SW480 (cell line): ENCODE data around the gene PTPN14.
A peak's percentile ranks its signal among the peaks of the same experiment; 100 is the strongest.

ENCODE experiments used
- DNase-seq: peaks from one replicate; pipeline ENCODE4 v3.0.0-alpha.2; 2016; ENCODE audit warnings: low spot score

The PTPN14 gene

GRCh38 chr1:214568328-214568727 is 16.9 kb upstream of the PTPN14 start:
- no peak for DNase-seq

- DNase-seq, result no peak
These were observed 16.1 kb upstream of the PTPN14 start for GRCh38 chr1:214567481-214567980.

DNA sequence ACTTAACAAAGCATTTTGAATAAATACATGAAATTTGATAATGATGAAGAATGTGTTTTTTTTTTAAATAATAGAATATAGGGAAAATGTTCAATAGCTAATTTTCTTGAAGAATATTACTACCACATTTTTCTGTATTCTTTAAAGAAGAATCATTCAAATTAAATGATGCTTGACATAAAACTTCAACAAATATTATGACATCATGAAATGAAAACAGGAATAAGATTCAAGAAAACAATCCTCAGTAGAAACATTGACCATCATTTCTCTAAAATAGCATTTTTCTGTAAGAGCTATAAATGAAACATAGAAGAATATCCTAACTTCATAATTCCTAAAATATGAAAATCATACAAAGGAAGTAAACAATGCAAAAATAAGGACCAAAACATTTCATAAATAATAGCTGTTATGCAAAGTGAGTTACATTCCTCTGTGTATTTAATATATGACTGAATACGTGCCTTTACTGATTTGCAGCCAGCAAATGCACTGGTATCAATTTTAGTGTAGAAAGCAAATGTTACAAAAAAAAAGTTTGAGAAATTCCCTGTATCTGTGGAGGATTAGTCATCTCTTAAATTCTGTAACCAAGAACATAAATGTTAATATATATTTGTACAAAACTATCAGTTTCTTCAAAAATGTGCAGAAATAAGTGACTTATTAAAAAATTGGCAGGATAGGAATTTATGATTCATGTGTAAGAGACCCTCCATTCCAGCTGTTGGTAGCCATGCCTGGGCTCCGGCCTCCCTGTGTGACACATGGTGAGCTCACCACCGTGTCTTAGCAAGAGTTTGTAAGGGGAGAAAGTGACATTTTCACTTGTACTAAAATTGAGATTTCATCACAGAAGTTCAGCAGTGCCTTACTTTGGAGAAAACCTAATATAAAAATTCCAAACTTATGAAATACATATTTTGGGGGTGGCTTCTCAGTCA is 15.0 kb upstream of the PTPN14 start:
- no peak for DNase-seq

- DNase-seq, result no peak
These were observed 13.9 kb upstream of the PTPN14 start for GRCh38 chr1:214565310-214565709.

DNA sequence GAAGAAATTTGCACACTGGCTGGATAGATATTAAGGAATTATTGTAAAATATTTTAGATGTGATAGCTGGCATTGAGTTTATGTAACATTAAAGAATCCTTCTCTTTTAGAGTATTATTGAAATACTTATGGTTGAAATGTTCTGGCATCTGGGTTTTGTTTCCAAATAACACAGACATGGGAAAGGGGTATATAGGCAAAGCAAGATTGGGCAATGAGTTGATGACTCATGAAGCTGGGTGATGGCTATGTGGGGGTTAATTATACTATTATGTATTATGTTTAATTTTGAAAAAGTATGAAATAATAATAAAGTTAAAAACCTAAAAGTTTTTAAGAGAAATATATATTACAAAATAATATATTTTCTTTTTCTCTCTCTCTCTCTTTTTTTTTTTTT is 12.5 kb upstream of the PTPN14 start:
- no peak for DNase-seq

- peak; percentile 48 for DNase-seq
These were observed 6.7 kb upstream of the PTPN14 start for GRCh38 chr1:214557952-214558735.

DNA sequence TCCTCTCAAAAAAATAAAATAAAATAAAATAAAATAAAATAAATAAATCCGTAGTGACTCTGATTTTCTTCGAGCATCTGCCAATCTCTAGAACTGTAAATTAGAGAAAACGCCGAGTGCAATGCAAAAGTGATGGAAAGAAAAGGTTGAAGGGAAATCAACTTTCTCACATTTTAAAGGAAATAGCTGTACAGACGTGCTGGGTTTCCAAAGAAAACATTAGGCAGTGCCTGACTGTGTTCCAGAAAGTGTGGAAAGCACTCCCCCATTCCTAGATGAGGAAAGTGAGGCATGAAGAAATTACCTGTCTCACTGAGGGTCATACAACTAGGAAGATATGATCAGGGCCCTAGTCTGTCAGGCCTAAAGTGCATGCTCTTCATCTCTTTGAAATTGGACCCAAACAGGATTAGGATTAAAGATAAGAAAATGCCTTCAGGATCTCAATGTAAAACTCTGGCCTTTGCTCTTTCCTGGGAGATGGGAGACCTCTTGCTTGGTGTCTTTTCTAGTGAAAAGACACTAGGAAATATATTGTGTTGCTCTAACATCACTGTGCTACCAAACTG is 1.8 kb upstream of the PTPN14 start:
- DNase-seq, result no peak

GRCh38 chr1:214552174-214552608 is 789 bp upstream of the PTPN14 start:
- peak; percentile 74 for DNase-seq

DNA sequence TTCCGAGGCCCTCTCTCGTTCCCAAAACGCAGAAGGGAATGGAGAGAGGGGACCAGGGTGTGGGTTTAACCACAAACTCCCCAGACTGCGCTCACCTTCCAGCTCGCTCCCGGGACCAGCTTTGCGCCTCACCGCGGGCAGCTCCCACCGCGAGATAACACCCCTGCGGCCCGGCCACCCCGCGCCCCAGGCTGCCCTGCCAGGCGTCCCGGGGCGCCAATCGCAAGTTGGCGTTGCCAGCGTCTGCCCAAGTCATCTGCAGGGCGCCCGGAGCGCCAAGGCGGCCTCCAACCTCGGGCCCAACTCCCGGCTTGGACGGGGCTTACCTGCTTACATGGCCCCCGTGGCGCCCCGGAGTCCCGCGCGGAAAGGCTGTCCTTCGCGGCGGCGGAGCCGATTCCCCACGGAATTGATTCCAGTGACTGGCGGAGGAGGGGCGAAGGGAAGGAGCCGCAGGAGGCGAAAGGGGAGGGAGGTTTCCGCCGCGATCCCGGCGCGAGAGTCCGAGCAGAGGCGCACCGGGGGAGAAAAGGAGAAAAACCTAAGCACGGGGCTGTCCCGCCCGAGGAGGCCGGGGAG is 456 bp downstream of the PTPN14 start:
- DNase-seq, result peak; percentile 36

- DNase-seq, result peak; percentile 43
These were observed 1.2 kb downstream of the PTPN14 start for GRCh38 chr1:214550013-214550856.

DNA sequence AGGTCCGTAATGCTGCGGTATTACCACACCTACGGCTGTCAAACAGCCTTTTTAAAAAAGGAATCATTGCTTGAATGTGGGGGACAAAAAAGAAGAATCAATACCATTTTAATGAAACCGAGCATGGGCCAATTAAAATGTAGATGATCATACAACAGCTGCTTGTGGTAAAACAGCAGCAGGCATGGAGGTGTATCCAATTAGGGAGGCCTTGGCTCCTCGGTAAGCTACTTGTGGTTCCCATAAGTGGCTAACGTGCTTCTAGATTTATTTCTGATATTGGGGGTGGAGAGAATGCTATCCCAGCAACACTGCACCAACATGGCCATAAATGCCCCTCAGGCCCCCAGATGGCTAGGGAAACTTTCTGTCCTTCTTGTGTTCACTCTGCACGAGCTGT is 1.8 kb downstream of the PTPN14 start:
- DNase-seq, result no peak

DNA sequence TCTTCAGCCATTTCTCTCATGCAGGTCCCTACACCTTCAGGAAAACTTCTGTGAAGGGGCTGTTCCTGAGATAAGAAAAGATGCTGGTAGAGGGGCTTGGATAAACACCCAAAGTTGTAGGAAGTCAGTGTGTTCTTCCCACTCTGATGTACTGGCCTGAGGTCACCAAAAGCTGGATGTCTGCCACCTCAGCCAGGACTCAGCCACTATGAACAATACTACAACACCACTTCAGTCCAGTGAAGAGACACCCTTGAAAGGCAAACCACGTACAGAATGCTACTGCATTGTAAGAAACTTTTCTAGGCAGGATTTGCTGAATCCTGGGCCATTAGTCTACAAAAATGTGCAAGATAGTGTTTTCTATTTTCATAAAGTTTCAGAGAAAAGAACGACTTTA is 2.4 kb downstream of the PTPN14 start:
- DNase-seq, result peak; percentile 12

DNA sequence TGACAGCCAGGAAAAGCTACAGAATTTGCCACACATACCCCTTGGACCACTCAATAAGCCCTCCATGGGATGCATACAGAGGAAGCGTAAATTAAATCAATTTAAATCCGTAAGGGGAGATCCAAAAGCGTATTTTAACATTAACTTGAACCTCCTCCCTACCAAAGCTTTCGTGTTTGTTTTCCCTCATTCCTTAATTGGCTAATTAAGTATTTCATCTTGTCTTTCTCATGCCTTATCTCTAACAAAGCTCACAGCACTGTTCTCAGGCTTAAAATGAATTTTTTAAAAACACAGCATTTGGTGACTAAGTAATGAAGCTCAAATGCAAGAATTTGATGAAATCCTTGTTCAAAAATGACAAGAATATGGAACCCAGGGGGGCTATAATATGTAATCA is 3.1 kb downstream of the PTPN14 start:
- no peak for DNase-seq

DNA sequence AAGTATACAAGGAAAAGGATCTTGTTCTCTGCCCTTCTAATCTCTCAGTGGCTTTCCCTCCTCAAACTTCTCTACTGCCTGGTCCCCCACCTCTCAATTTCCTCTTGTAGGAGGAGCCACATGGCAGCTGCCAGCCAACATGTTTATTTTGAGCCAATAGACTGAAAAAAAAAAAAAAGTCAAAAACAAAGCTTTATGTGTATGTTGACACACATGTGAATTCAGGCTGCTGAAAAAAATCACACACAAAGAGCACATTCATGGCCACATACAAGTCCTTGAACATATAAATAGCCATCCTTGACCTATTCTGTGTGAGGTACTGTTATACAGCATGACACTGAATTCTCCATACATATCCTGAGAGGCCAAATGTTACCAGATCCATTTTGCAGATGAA is 3.7 kb downstream of the PTPN14 start:
- DNase-seq, result no peak

DNA sequence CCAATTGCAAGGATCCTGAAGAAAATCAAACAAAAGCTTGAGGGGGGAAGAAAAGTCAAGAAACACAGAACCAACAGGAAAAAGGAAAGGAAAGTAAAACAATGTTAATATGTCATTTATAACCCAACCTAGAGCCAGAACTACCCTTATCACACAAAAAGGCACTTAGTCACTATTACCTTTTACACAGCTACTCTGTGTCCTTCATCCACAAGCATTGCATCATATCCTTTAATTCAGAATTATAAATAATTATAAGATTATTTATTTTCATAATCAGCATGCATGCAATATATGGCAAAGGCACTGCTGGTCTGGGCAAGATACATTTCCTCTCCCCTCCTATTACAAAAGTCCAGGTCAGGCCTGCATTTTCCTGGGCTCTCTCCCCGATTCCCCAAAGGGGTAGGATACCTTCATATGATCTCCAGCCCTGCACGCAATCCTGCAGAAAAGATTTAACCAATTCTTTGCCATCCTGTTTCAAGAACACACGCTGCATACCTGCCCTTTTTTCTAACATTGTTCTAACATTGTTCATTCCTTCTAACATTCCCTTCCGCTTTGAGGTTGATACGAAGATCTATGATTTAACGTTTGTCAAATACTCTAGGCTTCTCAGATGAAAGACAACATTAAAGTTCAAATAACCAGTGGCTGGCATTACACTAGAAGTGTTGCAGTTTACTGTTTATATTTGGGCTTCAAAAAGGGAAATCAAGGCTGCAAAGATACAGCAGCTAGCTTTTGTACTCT is 4.3 kb downstream of the PTPN14 start:
- no peak for DNase-seq

DNA sequence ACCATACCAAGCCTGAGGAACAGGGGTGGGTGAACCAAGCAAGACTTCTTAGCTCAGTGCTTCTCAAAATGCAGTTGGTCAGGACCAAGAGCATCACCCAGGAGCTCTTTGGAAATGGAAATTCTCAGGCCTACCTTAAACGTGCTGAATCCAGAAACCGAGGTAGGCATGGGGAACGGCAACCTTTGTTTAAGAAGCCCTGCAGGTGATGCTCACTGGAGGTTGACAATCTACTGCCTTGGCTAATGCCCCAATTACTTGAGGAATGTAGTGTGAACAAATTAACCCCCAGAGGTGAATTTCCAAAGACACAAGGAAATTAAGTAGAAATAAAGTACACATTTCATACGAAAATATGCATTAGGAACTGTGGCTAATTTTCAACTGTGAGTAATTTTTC is 5.3 kb downstream of the PTPN14 start:
- DNase-seq, result no peak

DNA sequence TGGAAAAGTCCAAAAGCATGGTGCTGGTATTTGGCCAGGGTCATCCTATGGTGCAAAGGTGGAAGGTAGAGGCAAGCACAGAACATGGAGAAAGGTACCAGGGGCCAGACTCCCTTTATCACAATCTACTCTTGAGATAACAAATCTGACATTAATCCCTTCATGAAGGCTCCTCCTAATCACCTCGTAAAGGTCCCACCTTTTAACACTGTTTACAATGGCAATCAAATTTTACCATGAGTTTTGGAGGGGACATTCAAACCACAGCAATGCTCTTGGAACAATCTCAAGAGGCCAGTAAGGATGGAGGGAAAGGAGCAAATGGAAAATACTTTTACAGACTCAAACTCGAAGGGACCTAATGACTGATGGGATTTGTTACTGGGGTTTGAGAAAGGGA is 6.1 kb downstream of the PTPN14 start:
- no peak for DNase-seq

DNA sequence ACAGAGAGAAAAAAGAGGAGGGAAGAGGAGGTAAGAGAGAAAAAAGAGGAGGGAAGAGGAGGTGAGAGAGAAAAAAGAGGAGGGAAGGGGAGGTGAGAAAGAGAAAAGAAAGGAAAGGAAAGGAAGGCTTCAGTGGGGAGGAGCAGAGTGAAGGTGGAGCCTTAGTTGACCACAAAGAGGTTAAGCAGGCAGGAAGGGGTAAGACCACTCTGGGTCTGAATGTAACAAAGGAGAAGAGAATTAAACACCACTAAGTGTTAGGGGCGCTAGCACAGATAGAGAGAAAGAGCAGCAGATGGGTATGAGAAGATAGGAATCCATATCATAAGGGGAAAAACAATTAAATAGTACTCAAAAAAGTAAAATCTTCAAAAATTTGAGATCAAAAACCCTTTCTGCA is 6.6 kb downstream of the PTPN14 start:
- no peak for DNase-seq

- no peak for DNase-seq
These were observed 8.9 kb downstream of the PTPN14 start for GRCh38 chr1:214542275-214543199.
